NOMO-1 (cell line): ENCODE measurements around the gene TMPRSS6.

ENCODE experiments used
- DNase-seq, 2 experiments: peaks; one replicate each; lab custom pipeline; 2025; ENCODE audit not compliant: unreplicated experiment in 2 of 2; lab: John Stamatoyannopoulos, UW

Gene TMPRSS6

DNA sequence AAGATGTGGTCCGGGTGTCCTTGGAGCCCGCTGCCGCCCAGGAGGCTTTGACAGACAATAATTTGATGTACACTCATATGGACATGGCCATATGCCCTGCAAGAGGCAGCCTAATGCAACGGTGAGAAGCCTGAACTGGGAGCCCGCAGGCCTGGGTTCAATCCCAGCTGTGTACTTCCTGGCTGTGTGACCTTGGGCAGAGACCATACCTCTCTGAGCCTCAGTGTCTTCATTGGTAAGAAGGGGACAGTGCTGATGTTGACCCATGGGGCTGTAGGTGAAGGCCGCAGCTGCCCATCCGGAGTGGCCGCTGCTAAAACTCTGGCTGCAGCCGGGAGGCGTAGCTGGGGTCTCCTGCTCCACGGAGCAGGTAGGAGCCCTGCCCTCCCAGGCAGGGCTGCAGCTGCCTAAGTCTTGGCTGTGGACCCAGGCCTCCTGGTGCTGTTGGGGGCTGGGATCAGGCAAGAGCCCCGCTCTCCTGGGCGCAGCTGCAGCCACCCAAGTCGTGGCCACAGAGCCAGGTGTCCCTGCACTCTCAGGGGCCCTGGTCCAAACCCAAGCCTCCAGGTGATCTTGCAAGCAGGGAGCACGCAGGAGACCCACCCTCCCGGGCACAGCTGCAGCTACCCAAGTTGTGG is 31.3 kb upstream of the TMPRSS6 start:
- no peak for DNase-seq

DNA sequence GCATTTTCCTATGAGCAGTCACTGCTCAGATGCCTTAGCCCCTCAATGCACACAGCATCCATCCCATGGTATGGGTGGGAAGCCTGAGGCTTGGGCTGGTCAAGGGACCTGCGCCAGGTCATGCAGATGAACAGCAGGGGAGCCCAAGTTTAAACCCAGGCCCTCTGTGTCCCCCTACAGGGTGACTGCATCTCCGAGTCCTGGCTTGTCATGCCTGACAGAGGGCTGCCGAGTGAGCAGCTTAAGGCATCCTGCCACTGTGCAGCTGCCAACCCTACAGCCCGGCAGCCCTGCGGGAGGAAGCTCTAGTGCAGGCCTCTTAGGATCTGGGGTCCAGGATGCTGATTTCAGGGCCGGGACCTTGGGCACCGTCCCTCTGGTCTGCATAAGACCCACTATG is 30.2 kb upstream of the TMPRSS6 start:
- DNase-seq = no peak

DNA sequence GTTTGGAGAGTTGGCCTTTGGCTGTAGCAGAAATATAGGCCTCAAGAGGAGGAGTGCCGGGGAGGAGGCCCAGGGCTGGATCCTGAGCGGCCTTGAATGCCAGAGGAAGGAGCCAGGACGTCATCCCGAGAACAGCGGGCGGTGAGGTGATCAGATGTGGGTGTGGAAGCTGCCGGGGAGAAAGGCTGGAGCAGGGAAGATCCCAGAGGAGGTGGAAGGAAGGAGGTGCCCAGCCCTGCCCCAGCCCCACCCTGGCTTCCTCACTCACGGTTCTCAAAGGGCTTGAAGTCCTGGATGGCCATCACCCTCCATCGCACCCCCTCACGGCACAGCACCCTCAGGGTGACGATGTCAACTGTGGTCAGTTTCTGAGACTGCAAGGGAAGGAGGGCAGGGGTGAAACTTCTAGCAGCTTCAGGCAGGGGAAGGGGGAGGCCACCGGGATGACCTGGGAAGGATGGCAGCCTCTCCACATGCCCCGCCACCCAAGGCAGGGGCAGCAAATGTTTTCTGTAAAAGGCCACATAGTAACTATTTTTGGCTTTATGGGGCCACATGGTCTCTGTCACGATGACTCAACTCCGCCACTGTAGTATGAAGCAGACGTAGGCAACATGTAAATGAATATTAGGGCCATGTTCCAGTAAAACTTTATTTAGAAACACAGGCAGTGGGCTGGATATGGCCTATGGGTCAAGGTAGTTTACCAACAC is 29.5 kb upstream of the TMPRSS6 start:
- no peak for DNase-seq

DNA sequence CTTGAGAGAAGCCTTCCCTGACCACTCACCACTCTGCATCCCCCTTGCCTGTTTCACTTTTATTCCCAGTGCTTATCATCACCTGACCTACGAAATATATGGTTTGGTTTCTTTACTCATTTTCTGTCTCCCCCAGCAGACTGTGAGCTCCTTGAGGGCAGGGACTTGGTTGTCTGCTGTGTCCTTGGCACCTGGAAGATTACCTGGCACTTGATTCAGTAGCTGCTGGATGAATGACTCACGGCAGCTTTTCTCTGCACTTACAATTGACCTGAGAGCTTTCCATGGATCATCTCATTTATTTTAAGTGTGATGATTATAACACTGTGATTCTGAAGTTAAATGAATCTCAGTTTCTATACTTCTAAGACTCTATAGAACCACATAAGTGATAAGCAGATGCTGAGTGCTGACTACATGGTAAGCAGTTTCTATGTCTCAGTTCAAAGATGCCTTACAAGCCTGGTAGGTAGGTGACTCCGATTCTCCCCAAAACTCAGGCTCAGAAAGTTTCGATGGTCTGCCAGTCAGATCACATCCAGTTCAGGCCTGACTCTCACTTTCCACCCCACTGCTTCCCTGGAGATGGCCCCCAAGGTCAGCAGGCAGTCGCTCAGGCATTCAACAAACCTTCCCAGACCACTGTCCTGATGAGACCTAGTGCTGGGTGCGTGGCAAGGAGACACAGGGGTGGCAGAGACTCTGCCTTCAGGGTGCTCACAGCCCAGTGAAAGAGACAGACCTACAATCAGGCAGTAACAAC is 28.6 kb upstream of the TMPRSS6 start:
- no peak for DNase-seq

DNA sequence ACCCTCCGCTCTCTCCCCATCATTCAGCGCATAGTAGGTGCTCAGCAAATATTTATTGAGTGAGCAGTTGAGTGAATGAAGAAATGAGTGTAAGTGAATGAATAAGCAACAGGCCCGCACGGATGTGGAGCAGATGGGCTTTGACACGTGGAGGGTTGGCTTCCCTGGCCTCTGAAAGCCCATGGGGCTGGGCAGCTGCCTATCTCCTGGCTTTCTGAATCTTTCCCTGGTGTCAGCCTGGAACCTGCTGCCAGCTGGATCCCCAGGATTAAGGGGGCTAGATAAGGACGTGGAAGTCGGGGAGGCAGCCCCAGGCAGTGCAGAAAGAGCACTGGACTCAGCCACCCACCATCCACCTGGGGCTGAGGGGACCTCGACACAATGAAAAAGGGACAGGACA is 27.6 kb upstream of the TMPRSS6 start:
- DNase-seq = no peak

DNA sequence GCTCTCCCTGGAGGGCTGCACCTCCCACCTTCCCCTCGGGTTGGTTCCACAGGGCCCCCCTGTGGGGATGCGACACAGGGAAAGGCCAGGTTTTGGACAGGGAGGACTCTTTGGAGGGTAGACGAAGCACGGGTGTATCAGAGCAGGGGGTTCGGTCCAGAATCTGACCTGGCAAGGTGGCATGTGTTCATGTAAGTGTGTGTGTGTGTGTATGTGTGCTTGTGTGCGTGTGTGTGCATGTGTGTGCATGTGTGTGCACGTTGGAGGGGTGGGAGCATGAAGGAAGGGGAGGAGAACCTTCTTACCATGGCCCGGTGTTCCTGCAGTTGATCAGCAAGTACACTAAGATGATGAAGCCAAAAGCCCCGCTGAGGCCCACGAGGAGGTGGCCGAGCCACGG is 25.5 kb upstream of the TMPRSS6 start:
- DNase-seq = no peak

DNA sequence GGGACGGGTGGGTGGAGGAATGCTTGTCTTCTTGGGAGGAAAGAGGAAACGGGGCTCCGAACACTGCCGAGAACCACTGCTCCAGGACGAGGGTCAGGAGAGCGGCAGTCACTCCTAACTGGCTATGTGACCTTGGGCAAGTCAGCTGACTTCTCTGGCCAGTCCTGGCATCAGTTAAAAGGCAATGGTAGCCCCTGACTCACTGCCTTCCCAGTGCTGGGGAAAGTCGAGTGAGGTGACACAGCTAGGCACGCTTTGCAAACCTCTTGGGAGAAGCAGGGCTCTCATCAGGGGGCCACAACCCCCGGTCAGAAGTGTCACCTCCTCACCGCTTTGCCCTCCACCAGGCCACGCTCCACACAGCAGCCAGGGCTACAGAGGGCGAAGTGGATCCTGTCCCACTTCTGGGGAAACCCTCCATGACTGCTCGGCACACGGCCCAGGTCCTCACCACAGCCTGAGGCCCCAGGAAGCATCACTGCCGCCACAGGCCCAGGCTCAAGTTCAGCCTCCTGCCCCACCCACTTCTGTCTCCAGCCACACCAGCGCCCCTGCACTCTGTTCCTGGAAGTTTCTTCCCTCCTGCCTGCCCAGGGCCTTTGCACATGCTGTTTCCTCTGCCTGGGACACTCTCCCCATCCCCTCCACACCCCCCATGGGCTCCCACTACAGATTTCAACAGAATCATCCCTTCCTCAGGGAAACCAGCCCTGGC is 23.9 kb upstream of the TMPRSS6 start:
- DNase-seq = no peak

DNA sequence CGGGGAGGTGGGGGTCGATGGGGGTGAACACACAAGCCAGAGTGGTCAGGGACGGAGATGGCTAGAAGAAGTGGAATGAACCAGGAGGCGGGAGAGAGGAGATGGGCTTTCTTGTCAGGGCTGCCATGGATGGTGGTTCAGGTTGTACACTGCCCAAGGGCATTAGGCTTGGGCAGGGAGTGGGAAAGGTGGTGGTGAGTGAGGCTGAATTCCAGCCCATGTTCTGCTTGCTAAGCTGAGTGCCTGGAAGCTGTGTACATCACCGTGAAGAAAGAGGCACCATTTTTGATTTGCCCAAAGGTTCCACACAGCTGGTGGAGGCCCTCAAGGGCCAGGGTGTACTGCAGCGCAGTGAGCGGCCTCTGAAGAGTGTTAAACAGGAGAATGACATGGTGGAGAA is 23.3 kb upstream of the TMPRSS6 start:
- no peak for DNase-seq

DNA sequence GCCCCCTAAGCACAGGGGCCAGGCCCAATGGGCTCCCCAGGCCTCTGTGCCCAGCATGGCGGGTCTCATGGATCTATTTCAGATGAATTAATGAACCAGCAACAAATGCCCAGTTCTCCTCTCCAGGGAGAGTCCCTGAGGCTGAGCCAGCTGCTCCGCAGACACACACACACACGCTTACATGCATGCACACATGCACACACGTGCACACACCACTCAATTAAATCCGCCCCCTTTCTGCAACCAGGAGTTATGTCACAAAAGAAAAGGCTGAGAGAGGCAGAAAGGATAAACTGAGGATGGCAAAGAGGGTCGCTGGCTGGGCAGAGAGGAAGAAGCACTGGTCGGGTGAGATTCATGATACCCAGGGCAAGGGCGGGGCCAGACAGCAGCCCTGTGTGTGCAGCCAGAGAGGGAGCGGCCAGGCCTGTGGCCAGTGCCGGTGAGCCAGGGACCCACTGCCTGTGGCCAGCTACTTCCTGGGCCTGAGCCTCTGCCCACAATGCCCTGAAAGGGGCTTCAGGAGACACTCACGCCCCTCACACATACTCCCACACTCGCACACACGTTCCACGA is 20.4 kb upstream of the TMPRSS6 start:
- no peak for DNase-seq

DNA sequence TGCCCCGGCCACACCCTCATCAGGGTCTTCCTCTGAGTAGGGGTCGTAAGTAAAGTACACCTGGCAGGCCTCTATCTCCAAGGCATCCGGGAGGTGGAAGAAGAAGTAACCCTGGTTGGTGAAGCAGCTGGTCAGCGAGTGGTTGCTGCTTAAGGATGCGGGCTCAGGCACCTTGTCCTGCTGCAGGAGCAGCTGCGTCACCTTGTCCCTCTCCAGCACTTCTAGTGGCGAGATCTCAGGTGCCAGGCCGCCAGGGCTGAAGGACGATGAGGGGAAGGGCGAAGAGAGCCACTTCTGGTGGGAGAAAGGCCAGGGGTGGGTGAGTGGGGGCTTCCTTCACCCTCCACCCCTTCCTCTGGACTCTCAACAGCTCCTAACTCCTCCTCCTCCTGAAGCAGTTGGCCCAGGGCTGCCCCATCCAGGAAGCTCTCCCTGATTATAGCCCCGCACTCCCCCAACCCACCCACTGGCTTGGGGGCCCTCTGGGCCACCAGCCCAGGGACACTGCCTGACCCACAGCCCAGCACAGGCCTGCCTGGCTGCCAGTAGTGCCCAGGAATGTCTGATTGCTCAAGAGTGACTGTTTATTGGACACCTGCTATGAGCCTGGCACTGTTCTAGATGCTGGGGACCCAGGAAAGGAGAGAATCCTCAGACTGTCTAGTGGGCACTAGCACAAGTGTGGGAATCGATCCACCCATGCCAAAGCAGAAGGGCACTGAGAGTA is 19.2 kb upstream of the TMPRSS6 start:
- DNase-seq = no peak

DNA sequence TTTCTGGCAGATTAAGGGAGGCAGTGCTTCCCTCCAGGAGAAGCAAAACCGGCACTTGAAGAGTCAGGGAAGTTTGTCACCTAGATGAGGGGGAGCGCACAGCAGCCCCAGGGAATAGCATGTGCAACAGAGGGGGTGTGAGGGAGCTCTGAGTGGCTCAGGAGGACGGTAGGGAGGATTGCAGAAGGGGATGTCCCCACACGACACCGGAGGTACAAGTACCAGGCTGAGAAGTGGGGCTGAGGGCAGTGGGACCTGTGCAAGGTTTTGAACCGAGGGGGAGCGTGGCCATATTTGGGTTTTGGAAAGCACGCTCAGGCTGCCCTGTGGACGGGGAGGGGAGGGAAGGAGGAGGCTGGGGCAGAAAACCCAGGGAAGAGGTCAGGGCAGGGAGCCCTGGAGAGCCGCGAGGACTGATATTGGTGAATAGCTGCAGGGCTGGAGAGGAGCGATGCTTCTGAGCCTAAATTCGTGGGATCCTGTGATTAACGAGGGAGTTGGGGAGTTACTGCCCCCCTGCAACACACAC is 17.9 kb upstream of the TMPRSS6 start:
- no peak for DNase-seq

DNA sequence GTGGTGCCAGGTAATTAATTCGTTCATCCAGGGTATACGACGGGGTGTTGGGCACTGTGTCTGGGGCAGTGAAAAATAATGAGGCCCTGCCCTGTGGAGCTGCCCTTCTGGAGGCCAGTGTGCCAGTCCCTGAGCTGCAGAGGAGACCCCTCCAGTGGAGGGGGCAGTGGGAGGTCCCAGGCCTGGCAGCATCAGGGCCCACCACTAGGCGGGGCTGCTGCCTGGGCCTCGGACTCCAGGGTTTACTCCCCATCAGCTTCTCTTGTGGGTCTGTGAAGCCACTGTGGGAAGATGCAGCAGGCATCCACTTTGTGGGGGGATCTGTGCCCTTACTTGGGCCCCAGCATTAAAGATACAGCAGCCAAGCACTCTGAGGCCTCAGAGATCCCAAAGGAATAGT is 17.4 kb upstream of the TMPRSS6 start:
- no peak for DNase-seq

DNA sequence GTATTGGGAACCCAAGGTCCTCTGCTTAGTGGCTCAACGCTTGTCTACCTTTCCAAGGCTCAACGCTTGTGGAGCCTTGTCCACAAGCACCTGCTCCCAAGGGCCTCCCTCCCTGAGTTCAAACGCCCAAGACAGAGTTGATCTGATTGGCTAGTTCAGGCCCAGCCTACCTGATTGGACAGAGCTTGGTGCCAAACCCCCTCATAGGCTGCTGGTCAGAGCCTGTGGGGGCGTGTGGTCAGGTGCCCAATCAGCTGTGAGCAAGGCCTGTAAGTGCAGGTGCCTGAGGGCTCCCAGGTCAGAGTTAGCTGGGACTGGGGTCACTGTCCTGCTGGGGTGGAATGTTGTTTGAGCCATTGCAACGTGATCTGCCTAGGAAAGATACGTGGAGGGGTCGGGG is 16.9 kb upstream of the TMPRSS6 start:
- DNase-seq = no peak

DNA sequence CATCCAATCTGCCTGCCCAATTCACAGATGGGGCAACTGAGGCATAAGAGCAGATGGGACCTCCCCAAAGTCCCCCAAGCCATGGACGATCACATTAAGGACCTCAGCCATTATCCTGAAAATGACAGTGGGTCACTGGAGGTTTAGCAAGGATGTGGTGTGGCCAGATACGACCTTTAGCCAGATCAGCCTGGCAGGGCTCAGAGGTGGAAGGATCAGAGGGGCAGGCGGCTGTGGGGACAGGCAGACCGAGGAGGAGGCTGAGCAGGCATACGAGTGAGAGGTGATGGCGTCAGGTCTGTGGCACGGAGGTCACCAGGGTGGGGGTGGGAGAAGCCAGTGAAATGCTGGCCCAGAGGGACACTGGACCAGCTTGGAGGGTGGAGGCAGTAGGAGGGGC is 14.1 kb upstream of the TMPRSS6 start:
- DNase-seq = no peak

DNA sequence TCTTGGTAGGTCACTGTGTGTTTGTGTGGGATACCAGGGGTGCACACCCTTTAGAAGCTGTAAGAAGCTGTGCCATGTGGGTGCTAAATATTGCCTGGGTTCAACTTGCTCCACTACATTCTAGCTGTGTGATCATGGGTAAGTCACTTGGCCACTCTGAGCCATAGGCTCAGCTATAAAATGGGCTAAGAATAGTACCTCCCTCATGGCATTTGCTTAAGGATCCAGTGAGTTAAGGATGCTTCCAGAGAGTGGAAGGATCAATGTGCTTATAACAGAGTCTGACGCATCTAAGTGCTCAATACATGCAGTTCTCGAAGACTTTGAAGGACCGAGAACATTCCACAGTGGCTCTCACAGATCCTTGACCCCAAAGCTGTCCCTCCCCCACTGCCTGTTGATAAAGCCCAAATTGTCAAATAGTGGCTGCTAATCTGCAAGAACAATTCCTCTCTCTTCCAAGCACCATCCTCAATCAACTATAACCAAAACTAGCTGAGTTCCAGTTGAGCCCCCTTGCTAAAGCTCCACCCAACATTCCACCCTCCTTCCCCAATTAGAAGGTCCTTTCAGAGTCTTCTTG is 13.2 kb upstream of the TMPRSS6 start:
- no peak for DNase-seq

DNA sequence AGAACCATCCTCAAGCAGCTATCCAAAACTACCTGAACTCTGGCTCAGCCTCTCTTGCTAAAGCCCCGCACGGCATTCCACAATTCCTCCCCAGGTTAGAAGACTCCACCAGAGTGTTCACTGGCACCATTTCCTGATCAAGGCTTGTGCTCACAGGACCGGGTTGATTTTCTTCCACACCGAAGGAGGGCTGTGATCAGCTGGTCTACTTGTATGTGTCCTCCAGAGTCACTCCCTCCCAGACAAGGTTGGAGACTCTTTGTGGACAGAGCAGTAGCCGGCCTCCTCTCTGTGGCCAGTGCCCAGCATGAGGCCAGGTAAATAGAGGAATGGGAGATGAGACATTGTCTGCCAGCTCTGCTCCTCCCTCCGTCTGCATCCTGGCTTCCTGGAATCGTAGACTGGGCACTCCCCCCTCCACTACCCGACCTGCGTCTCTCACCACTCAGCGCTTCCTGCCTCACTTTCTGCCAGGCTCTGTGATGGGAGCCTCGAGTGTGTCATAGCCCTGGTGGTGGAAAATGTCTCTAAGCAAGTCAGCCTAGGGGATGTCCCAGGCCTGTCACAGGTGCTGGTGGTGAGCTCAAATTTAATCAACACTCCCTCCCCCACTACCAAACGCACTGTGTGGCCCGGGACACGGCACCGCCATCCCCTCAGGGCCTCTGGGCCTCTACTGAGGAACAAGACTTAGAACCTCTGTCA is 12.5 kb upstream of the TMPRSS6 start:
- no peak for DNase-seq

DNA sequence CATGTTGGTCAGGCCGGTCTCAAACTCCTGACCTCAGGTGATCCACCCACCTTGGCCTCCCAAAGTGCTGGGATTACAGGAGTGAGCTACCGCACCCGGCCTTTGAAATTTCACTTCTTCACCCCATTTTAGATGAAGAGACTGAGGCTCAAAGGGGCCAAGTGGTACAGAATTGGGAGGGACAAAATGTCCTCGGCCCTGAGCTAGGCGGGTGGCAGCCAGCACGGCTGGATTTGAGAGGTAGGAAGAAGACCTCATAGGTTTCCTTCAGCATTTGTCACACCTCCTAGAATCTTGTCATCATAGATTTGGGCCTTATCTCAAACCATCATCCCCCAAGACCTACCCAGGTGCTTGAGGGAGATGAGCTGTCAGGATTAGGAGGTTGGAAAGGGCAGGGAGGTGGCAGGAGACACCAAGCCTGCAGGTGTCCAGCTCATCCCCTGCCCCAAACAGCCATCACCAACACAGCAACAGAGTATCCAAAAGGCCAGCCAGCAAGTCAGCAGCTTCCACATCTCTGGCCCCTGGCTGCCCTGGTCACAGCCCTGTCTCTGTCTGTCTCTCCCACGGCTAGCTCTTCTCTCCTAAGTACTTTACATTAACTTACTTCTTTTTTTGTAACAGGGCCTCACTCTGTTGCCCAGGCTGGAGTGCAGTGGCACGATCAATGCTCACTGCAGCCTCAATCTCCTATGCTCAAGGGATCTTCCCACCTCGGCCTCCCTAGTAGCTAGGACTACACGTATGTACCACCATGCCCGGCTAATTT is 11.2 kb upstream of the TMPRSS6 start:
- no peak for DNase-seq

DNA sequence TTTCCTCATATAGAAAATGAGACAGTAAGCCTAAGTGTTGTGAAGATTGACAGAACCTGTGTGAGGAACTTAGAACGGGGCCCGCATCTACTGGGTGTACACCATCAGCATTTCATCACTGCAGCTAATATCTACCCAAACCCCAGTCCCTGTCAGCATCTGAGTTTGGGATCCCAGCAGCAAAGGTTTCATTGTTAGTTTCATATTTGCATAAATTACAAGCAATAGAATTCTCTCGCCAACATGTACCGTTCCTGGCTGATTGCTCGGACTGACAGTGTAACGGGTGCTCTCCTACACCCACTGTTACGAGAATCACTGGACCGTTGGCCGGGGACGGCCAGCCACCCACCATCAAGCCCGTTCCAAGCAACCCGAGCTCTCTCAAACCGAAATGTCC is 10.4 kb upstream of the TMPRSS6 start:
- no peak for DNase-seq
